Hippocampal formation (tissue), 2 donors: ENCODE data around the gene CRYL1.

Experiments used
- DNase-seq, 2 donors: peaks; one replicate each; lab custom pipeline; 2025; lab: John Stamatoyannopoulos, UW

CRYL1 gene

GRCh38 chr13:20422362-20422761, 103.3 kb downstream of the CRYL1 start:
- DNase-seq, result no peak

GRCh38 chr13:20420938-20421337, 104.7 kb downstream of the CRYL1 start:
- no peak for DNase-seq

- DNase-seq, result no peak
These were observed 106.7 kb downstream of the CRYL1 start for GRCh38 chr13:20418953-20419352.

- no peak for DNase-seq
These were observed 109.4 kb downstream of the CRYL1 start for GRCh38 chr13:20416223-20416745.

- DNase-seq, result no peak
These were observed 110.0 kb downstream of the CRYL1 start for GRCh38 chr13:20415694-20416107.

GRCh38 chr13:20415306-20415679, 110.4 kb downstream of the CRYL1 start:
- DNase-seq, result no peak

GRCh38 chr13:20414546-20415305, 110.9 kb downstream of the CRYL1 start:
- no peak for DNase-seq

- no peak for DNase-seq
These were observed 112.8 kb downstream of the CRYL1 start for GRCh38 chr13:20412691-20413355.

- DNase-seq, result no peak
These were observed 113.9 kb downstream of the CRYL1 start for GRCh38 chr13:20411638-20412342.

- DNase-seq, result no peak
These were observed 114.9 kb downstream of the CRYL1 start for GRCh38 chr13:20410726-20411125.

GRCh38 chr13:20408181-20408580, 117.5 kb downstream of the CRYL1 start:
- DNase-seq, result no peak

- no peak for DNase-seq
These were observed 117.9 kb downstream of the CRYL1 start for GRCh38 chr13:20407759-20408158.

GRCh38 chr13:20405691-20406090, 120.0 kb downstream of the CRYL1 start:
- no peak for DNase-seq

- DNase-seq, result no peak
These were observed 121.0 kb downstream of the CRYL1 start for GRCh38 chr13:20404488-20405222.

- no peak for DNase-seq
These were observed 121.8 kb downstream of the CRYL1 start for GRCh38 chr13:20403826-20404225.

- no peak for DNase-seq
These were observed 122.8 kb downstream of the CRYL1 start for GRCh38 chr13:20402881-20403280.

GRCh38 chr13:20401931-20402856, 123.5 kb downstream of the CRYL1 start:
- DNase-seq, result no peak

- no peak for DNase-seq
These were observed 124.1 kb downstream of the CRYL1 start for GRCh38 chr13:20401531-20401930.

GRCh38 chr13:20400774-20401173, 124.9 kb downstream of the CRYL1 start:
- no peak for DNase-seq

GRCh38 chr13:20399961-20400360, 125.7 kb downstream of the CRYL1 start:
- no peak for DNase-seq

GRCh38 chr13:20399515-20399914, 126.1 kb downstream of the CRYL1 start:
- DNase-seq, result no peak
